GM19455 (cell line): Measurements from ENCODE around the gene ACAP2.

Experiments used
- ATAC-seq: cut with Tn5 transposase; IDR thresholded peaks from one replicate; pipeline ENCODE4 v1.9.1; 2021; ENCODE audit not compliant: unreplicated experiment

The ACAP2 gene

DNA sequence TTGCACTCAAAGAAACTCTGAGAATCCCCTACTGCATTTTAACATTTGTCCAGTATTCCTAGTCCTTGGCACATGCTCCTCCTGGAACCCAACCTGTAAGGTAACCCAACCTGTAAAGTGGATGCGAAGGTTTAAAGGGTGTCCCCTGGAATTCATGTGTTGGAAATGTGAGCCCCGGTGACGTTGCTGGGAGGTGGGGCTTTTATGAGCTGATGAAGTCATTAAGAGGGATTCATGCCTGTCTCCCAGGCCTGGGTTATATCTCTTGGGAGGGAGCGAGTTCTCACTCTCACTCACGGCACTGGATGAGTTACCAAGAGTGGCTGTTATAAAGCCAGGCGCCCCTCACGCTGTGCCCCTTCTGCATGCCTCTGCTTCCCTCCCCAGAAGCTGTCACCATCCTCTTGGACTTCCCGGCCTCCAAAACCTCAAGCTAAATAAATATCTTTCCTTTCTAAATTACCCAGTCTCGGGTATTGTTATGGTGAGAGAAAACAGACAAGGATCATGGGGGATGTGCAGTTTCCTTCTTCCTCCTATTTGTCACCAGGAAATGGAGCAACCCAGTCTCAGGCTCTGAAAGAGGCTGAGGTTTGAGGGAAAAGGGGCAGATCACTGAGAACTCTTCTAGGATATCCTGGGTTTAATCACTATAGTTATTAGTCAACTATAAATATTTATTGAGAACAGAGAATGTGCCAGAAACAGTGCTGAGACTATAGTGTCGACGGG is 179.5 kb downstream of the ACAP2 start:
- no peak for ATAC-seq

DNA sequence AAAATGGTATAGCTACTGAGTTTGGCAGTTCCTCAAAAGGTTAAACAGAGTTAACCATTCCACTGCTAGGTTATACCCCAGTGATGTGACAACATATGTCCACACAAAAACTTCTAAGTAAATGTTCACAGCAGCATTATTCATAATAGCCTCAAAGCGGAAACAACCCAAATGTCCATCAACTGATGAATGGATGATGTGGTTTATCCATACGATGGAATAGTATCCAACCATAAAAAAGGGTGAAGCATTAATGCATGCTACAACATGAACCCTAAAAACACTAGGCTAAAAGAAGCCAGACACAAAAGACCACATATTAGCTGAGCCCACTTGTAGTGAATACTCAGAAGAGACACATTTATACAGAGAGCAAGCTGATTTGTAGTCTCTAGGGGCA is 180.9 kb downstream of the ACAP2 start:
- no peak for ATAC-seq

DNA sequence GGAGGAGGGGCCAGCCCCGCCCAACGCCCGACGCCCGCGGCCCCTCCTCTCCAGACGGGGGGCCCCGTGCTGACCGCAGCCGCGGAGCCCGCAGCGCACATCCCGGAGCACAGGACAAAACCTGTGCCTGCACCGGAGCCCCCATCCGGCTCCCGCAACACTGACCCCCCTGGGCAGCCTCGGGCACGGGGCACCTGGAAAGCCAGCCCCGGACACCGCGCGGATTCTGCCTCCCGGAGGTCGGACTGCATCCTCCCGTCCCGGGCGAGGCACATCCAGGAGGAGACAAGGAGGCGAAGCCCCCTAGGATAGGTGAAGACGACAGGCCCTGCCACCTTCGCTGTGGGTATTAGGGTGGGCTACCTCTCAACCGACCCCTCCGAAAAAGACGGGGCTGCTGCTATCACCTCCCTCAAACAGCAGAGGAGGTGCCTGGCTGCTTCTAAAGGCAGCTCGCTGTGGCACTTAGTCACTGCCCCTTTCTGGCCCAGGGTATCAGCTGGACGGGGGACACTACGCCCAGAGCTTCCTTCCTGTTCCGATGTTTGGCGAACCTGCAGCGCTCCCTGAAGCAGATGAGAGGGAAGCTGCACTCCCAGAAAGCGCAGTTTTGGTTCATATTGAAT is 182.4 kb downstream of the ACAP2 start:
- ATAC-seq: peak; percentile 25

DNA sequence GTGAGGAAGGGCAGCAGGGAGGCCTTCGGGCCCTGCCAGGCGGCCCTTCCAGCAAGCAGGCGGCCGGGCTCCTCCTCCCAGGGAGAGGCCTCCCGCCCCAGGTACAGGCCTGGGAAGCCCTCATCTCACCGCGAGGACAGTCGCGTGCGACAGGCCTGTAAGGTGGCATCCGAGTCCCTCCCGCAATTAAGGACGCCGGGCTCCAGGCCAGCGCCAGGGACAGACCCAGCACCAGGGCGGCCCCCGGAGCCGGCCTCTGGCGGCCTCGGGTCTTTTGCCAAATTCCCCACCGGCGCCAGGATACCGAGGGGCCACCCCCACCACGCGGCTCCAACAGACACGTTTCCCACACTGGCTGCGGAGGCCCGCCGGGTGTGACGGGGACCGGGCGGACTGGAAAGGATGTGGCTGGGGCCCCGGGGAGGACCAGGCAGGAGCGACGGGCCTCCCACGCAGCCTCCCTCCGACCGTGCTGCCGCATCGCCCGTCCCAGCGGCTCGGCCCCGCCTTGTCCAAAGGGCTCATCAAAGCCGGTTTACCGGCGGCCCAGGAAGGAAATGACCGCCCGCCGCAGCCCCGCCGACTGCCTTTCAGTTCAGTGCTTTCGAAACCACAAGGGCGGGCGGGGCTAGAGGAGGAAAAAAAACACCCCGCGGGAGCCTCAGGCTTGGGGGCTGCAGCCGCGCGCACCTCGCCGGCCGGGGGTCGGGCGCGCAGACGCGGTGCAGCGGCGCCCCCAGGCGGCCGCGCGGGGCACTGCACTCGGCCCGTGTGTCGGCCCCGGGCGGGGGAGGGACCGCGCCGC is 183.1 kb downstream of the ACAP2 start:
- peak; percentile 75 for ATAC-seq

DNA sequence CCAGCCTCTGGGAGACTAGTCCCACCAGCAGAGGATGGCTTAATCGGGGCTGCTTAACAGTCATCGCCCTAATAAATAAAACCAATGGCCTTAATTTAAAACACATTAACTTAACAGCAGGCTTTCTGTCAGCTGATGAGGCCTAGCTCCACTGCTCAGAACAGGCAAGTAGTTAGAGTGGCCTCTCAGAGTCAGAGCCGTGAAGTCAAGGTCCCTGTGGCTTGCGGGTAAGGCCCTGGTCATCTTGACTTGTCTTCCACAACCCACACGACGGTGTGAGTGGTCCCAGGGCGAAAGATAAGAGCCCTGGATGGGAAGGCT is 183.7 kb downstream of the ACAP2 start:
- ATAC-seq: peak; percentile 1

DNA sequence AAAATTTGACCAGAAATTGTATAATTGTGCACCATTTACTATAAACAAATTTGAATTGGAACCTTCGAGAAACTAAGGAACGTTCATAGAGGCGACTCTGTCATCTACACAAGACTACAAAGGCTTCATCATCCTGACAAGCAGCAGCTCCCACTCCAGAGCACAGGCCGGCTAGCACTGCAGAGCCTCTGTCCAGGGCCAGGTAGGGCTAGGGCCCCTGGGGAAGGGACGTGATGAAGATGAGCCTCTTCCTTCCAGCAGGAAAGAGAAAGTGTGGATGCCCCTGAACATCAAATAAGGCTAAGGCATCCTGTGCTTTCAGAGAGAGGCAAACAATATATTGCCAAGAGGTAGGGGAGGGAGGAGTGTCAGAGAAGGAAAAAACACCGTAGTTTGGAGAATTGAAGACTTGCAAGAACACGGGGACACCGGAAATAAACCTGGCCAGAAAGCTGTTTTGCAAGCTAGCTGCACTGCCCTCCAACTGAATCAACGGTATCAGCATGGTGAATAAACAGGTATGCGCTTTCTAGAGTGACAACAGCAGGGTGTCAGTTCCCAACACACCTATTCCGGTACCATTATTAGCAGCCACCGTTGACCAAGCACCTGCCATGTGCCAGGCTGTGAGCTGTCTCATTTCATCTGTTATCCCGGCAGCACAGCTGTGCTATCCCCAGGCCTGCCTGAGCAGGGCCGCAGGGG is 184.2 kb downstream of the ACAP2 start:
- no peak for ATAC-seq

DNA sequence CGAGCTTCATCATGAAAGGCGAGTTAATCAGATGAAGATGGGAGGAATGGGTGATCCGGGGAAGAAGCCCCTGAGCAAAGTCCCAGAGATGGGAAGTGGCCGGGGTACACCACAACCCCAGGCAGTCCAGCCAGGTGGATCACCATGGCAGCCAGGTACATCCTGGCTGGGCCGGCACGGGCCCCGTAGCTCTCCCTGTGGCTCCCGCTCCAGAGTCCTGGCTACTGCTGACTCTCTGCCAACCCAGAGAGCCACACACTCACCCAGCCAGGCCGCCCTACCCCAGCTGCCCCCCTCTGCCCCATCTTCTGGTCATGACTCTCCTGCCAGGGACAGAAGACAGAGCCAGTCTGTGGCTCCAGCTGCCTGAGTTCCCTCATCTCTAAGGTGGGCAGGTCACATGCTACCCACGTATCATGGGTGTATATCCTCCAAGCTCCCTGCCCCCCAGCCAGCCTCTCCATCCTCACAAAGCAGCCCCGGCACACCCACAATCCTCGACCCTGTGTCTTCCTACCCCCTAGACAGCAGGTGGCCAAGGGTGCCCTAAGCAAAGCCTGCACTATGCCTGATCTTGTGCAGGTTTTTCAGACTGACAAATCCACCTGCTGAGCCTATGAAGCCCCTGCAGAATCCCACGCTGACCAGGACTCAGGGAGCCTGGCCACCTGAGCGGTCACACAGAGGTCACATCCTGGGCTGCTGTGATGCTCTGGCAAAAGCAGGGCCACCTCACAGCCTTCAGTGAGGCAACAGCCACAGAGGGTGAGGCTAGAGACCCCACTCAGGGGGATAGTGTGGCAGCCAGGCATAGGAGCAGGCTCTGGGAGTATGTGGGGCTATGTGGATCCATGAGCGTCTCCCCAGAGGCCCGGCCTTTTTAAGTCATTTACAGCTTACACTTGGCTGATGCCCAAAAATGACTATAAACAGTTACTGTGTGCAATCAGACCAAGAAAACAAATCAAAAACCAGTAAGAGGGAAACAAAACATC is 185.1 kb downstream of the ACAP2 start:
- no peak for ATAC-seq

DNA sequence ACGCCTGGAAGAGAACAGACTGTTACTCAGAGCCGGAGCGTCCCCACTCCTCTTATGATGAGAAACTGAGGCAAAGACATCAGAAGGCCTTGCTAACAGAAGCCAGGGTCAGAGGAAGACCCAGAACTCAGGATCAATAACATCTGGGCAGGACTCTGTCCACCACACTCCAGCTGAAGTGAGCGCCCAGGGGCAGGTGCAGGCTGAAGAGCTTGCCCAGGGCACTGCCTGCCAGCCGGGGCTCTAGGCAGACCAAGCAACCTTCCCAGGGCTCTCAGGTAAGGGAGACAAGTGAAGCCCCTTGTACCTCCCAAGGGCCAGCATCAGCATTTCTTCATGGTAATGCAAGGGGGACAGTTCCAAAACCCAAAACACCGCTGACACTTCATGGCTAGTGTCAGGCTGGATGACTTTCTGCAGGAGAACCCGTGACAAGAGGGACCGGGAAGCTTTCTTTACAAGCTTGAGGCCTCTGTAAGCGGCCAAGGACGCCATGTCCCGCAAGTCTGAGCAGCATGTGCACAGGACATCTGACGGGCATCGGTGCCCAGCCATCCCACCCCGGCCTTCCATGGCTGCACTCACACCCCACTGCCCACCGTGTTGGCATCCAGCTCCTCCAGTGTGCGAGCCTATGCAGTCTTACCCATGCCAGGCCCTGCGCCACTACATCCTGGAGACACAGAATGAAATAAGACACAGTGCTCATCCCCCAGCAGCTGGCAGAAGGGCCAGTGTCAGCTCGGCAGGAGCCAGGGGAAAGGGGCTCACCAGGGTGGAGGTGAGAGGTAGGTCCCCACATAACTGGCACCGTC is 186.0 kb downstream of the ACAP2 start:
- no peak for ATAC-seq

DNA sequence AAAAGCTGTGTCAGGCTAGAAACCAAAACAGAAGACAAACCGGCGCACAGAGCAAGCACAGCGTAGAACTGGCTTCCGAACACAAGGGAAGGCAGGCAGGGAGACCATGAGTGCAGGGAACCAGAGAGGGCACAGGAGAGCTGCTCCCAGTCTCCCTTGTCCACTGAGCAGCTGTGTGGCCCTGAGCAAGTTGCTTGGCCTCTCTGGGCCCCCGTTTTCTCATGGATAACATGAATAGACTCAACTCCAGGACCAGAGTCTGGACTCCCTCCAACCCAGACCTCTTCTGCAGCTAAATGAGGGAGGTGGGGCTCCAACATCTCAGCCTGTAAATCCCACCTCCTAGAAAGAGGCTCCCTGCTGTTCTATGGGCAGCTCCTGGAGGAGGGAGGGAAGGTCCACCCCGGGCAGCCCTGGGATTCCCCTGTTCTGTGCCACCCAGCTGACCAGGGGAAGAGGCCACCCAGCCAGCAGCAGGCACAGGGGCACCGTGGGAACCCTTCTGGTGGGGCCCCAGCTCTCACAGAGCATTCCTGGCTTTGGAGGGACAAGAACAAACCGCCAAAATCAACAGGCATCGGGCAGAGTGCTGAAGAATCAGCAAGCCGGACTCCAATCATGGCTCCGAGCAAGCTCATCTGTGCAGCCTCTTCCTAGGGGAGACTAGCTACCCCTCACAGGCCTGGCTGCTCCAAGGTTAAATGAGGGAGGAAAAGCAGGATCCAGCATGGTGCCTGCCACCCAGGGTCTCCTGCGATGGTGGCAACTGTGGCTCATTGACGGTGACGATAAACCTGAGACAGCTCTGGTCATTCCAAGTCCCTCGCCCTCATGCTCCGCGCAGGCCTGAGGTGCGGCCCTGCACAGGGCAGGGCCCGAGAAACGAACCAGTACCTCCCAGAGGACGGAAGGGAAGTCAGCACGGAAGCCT is 187.0 kb downstream of the ACAP2 start:
- ATAC-seq: no peak

DNA sequence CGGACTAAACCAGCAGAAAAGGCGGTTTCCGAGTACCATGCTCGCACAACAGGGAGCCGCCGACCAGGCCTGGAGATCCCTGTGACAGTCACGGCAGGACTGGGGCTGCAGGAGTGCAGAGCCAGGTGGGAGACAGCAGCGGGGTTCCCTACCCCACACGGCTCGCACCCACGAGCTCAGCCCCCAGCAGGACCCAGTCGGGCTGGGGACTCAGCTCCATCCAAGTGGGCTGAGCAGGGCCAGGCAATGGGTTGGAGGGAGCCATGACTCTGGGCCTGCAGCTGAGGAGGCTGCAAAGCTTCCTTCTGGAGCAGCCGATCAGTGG is 187.7 kb downstream of the ACAP2 start:
- ATAC-seq: no peak

DNA sequence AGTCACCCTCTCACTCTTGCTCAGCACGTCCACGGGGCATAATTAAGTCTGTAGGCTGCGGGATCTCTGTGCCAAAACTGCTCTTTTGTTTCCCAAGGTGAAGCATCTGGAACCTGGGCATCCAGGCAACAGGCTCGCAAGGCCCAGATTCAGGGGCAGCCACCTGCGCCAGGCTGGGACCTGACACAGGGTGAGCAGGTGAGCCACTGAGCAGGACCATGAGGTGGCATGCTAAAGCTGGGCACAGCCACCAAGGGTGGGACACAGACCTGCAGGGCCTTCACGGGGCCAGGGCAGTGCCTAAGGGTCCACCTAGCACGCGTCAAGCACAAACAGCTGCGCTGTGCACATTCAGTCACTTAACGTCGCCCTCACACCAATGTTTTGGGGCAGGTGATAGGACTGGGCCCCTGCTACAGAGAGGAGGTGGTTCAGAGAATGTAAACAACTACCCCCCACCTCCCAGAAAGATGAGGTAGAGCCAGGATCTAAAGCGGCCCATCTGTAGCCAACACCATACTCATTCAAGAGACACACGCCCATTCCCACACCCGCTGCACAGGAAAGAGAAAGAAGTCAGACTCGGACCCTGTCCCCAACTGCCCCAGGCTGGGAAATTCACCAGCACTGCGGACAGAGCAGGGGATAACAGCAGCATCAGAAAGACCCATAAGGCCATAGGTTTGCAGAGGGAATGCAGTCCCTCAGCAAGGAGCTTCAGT is 188.2 kb downstream of the ACAP2 start:
- no peak for ATAC-seq

DNA sequence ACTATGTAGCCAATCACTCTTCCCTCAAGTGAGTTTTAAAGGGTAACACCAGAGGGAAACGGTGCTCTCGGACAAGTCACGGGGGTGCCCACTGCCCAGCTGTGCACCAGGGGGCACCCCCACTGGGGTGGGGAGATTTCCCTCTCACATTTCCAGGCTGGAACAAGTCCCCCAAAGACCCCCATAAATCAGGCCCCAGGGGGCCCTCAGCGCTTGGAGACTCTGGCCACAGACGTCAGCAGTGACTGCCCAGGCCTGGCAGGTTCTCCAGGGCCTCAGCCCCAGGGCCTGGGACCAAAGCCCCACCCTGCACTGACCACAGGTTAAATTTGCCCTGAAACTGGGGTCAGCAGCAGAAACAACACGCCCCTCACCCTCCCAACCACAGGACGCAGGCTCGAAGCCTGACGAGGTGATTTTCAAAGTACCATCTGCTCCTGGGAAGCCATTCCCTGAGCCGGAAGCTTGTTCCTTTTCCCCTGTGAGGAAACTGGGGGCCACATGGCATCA is 188.8 kb downstream of the ACAP2 start:
- ATAC-seq: no peak

DNA sequence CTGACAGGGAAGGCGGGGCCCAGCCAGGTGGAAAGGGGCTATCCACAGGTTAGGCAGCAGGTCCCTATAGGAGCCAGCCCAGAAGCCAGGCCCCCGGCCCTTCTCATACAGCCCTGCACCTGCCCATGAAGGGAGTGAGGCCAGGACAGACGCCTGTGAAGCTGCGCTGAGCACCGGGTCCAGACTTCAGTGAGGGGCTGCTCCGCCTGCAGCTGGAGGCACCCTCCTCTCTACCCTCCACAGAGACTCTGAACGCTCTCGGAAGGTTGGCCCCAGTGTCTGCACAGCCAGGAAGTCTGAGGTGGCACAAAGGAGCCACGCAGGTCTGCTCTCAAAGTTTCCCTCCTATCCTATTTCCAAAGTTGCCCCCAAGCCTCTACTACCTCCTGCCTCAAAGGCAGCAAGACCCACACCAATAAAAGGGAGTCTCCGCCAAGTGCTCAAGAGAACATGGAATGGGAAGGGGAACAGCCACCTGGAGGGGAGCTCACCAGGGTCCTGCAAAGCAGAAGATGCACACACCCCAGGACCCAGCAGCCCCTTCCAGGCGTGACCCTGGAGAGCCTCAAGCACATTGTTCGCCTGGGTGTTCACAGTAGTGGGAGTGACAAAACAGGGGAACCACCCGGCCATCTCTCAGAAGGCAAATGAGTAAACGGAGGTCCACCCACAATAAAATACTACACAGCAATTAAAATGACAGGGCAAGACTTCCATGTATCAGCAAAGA is 191.3 kb downstream of the ACAP2 start:
- no peak for ATAC-seq

DNA sequence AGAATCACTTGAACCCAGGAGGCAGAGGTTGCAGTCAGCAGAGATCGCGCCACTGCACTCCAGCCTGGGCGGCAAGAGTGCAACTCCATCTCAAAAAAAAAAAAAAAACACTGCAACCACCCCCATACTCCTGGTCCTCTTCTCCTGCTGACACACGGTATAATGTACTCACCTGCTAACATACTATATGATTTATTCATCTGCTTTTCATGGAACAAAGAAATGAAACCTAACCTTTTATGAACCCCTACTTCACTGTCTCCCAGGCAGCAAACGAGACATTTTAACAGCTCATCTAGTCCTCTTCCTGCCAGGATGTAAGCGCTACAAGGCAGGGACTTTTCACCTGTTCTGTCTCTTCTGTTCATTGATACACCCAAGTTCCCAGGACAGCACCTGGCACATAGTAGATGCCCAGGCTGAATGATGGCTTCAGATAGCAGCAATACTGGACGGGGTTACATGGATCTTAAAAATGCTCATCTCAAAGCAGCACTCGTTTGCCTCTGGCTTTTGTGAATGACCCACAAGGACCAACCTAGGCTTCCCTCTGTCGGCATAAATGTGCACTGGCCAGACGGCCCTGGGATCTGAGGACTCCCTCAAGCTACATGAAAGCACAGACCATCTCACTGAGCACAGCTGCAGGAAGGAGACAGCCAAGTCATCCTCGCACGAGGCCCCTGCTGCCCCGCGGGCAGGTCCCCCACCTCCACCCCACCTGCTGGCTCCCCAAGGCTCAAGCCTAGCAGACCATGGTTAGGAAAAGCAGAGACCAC is 192.2 kb downstream of the ACAP2 start:
- ATAC-seq: no peak

DNA sequence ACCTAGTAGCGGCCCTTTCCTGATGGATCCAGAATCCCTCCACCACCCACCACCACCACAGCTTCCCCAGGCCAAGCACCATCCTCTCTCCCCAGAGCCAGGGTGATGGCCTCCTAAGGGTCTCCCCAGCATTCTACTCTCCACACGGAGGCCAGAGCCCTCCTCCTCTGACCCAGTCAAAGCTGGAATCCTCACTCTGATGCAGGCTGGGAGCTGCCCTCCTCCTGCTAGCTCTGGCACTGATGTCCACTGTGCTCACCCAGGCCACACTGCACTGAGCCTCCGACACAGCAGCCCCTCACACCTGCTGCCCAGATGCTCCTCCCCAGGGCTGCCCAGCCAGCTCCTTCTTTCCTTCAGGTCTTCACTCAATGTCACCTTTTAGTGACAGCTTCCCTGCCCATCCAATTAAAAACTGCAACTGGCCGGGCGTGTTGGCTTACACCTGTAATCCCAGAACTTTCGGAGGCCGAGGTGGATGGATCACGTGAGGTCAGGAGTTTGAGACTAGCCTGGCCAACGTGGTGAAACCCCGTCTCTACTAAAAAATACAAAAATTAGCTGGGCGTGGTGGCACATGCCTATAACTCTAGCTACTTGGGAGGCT is 192.9 kb downstream of the ACAP2 start:
- no peak for ATAC-seq
